H1 (cell line): ENCODE measurements around the gene ARL8A. TPM values are rescaled to one million over a fixed set of nuclear protein-coding genes. Genes with fewer than 3 reads are reported as not detected.

Experiments used
- CTCF ChIA-PET: fragments of 300-600 bp; sonication (Branson Sonifier 250); formaldehyde crosslinking; loops from one replicate; lab custom pipeline; 2021; ENCODE audit not compliant: partially characterized antibody; lab: Charles Lee
- POLR2A ChIA-PET: fragments of 300-600 bp; sonication (Branson Sonifier 250); formaldehyde crosslinking; loops from one replicate; lab custom pipeline; 2021; ENCODE audit warnings: inconsistent platforms; ENCODE audit not compliant: partially characterized antibody; lab: Charles Lee
- DNase-seq, 2 experiments: peaks; one replicate each; pipeline versions ENCODE4 v3.0.0 to v3.0.0-alpha.2; 2010 to 2022; ENCODE audit warnings: low spot score in 2 of 2, low read depth in 1 of 2, mixed read lengths in 1 of 2
- FAIRE-seq: peaks from 2 replicates; lab custom pipeline; 2011; peaks lifted over from hg19 to GRCh38; lab: Jason Lieb, UNC
- H2AFZ ChIP-seq: 2 replicates; pipeline ENCODE4 v1.8.1; 2012; ENCODE audit warnings: low read length, inconsistent platforms
- H2AK5ac ChIP-seq: 2 replicates; pipeline ENCODE4 v1.6.1; 2013; ENCODE audit warnings: low read depth, low read length
- H2BK120ac ChIP-seq: replicated peaks from 2 replicates; pipeline ENCODE3; 2013; ENCODE audit warnings: low read depth, low read length, inconsistent platforms
- H2BK12ac ChIP-seq: 2 replicates; pipeline ENCODE4 v1.6.1; 2013; ENCODE audit warnings: low read depth, low read length
- H2BK15ac ChIP-seq: 2 replicates; pipeline ENCODE4 v1.6.1; 2013; ENCODE audit warnings: low read length
- H2BK20ac ChIP-seq: 2 replicates; pipeline ENCODE4 v1.6.1; 2013; ENCODE audit warnings: low read length
- H2BK5ac ChIP-seq: 2 replicates; pipeline ENCODE4 v1.6.1; 2013; ENCODE audit warnings: low read depth, low read length
- H3K14ac ChIP-seq: 2 replicates; pipeline ENCODE4 v1.6.1; 2013; ENCODE audit warnings: inconsistent platforms; ENCODE audit not compliant: insufficient read length
- H3K18ac ChIP-seq: 2 replicates; pipeline ENCODE4 v1.6.1; 2013; ENCODE audit warnings: low read length; ENCODE audit errors: extremely low read depth
- H3K23ac ChIP-seq: 2 replicates; pipeline ENCODE4 v1.6.1; 2013; ENCODE audit warnings: inconsistent platforms; ENCODE audit not compliant: insufficient read length
- H3K23me2 ChIP-seq: 2 replicates; pipeline ENCODE4 v1.6.1; 2013; ENCODE audit warnings: low read depth, low read length
- H3K27ac ChIP-seq: 2 replicates; pipeline ENCODE4 v1.6.1; 2011; ENCODE audit warnings: low read depth, low read length, inconsistent platforms
- H3K27me3 ChIP-seq, 4 experiments: replicated peaks in 1 of 4; 1 replicate in 1 of 4; 2 replicates in 3 of 4; pipeline versions ENCODE4 v1.6.1 to v1.8.1; 2011 to 2013; ENCODE audit warnings: low read length in 3 of 4, mild to moderate bottlenecking in 3 of 4, inconsistent platforms in 2 of 4, mixed read lengths in 2 of 4, moderate library complexity in 1 of 4; ENCODE audit not compliant: control insufficient read depth in 3 of 4, insufficient read depth in 3 of 4; ENCODE audit errors: extremely low read depth in 1 of 4
- H3K36me3 ChIP-seq, 4 experiments: 2 replicates each; pipeline versions ENCODE4 v1.6.1 to v1.8.1; 2011 to 2013; ENCODE audit warnings: mild to moderate bottlenecking in 4 of 4, low read length in 3 of 4, moderate library complexity in 2 of 4, control low read depth in 1 of 4, inconsistent platforms in 1 of 4; ENCODE audit not compliant: insufficient read depth in 4 of 4, control insufficient read depth in 2 of 4
- H3K4ac ChIP-seq: replicated peaks from 2 replicates; pipeline ENCODE3; 2013; ENCODE audit warnings: low read length, low read depth, mixed read lengths, inconsistent platforms; ENCODE audit not compliant: insufficient read length
- H3K4me1 ChIP-seq, 4 experiments: replicated peaks in 1 of 4; 1 replicate in 1 of 4; 2 replicates in 3 of 4; pipeline versions ENCODE4 v1.6.1 to v1.8.1; 2011 to 2013; ENCODE audit warnings: low read length in 3 of 4, inconsistent platforms in 2 of 4, mixed read lengths in 1 of 4; ENCODE audit not compliant: insufficient read depth in 4 of 4, control insufficient read depth in 3 of 4
- H3K4me2 ChIP-seq, 2 experiments: 2 replicates each; pipeline versions ENCODE4 v1.6.1 to v1.8.1; 2011 to 2013; ENCODE audit warnings: low read depth in 2 of 2, low read length in 2 of 2, control low read depth in 1 of 2, inconsistent platforms in 1 of 2, mild to moderate bottlenecking in 1 of 2; ENCODE audit not compliant: insufficient read depth in 1 of 2
- H3K4me3 ChIP-seq, 4 experiments: fragments of 200-600, 300-600 bp in 1 of 4; sonication (generic), shearing (Covaris generic), sonication (Bioruptor Twin) in 1 of 4; 2 replicates each; pipeline versions ENCODE4 v1.5.1 to v1.8.1; 2011 to 2016; ENCODE audit warnings: low read length in 4 of 4, low read depth in 3 of 4, control low read depth in 2 of 4, inconsistent platforms in 2 of 4, mild to moderate bottlenecking in 2 of 4, mixed read lengths in 1 of 4, moderate library complexity in 1 of 4; ENCODE audit not compliant: insufficient read depth in 2 of 4; ENCODE audit errors: extremely low read depth in 1 of 4
- H3K56ac ChIP-seq: replicated peaks from 2 replicates; pipeline ENCODE3; 2013; ENCODE audit warnings: low read depth, mild to moderate bottlenecking, mixed read lengths, low read length, inconsistent platforms; ENCODE audit not compliant: insufficient read length
- H3K79me1 ChIP-seq: 2 replicates; pipeline ENCODE4 v1.6.1; 2013; ENCODE audit warnings: low read depth, low read length, control low read depth
- H3K79me2 ChIP-seq, 2 experiments: 2 replicates each; pipeline versions ENCODE4 v1.6.1 to v1.8.1; 2012 to 2013; ENCODE audit warnings: low read length in 2 of 2, mild to moderate bottlenecking in 2 of 2, inconsistent platforms in 1 of 2; ENCODE audit not compliant: insufficient read depth in 2 of 2, control insufficient read depth in 1 of 2
- H3K9ac ChIP-seq, 4 experiments: replicated peaks in 1 of 4; 1 replicate in 1 of 4; 2 replicates in 3 of 4; pipeline versions ENCODE4 v1.6.1 to v1.8.1; 2011 to 2013; ENCODE audit warnings: low read depth in 3 of 4, low read length in 3 of 4, control low read depth in 2 of 4, mild to moderate bottlenecking in 2 of 4, moderate library complexity in 2 of 4, inconsistent platforms in 1 of 4; ENCODE audit errors: extremely low read depth in 1 of 4
- H3K9me3 ChIP-seq, 2 experiments: 2 replicates each; pipeline versions ENCODE4 v1.6.1 to v1.8.1; 2012 to 2013; ENCODE audit warnings: mild to moderate bottlenecking in 2 of 2, moderate library complexity in 2 of 2, control low read depth in 1 of 2, inconsistent platforms in 1 of 2, low read depth in 1 of 2, low read length in 1 of 2, mixed read lengths in 1 of 2; ENCODE audit not compliant: insufficient read depth in 2 of 2
- H4K20me1 ChIP-seq, 2 experiments: replicated peaks in 1 of 2; 2 replicates each; pipeline versions ENCODE3 to v1.8.1; 2011 to 2013; ENCODE audit warnings: inconsistent platforms in 2 of 2, low read length in 2 of 2, mild to moderate bottlenecking in 1 of 2; ENCODE audit not compliant: insufficient read depth in 2 of 2, control insufficient read depth in 1 of 2
- H4K5ac ChIP-seq: 2 replicates; pipeline ENCODE4 v1.6.1; 2013; ENCODE audit warnings: low read length, low read depth, mixed read lengths, inconsistent platforms; ENCODE audit not compliant: insufficient read length
- H4K8ac ChIP-seq: 2 replicates; pipeline ENCODE4 v1.8.0; 2013; ENCODE audit warnings: mild to moderate bottlenecking, moderate library complexity, low read length, inconsistent platforms; ENCODE audit not compliant: insufficient read depth; ENCODE audit errors: extremely low read depth
- H4K91ac ChIP-seq: replicated peaks from 2 replicates; pipeline ENCODE3; 2013; ENCODE audit warnings: low read length, mixed read lengths, inconsistent platforms; ENCODE audit not compliant: insufficient read length
- CBX5 ChIP-seq: fragments of 300-800, 300-1000 bp; sonication (generic); IDR thresholded peaks from 2 replicates; pipeline ENCODE4 v1.7.1; 2016; ENCODE audit warnings: antibody characterized with exemption, low read length, low read depth
- FOSL1 ChIP-seq: IDR thresholded peaks from 2 replicates; pipeline ENCODE4 v1.6.1; 2011; ENCODE audit warnings: mild to moderate bottlenecking, low read depth, low read length, moderate library complexity; ENCODE audit not compliant: insufficient read depth
- KDM4A ChIP-seq: IDR thresholded peaks from one replicate; pipeline ENCODE4 v1.7.1; 2012; ENCODE audit warnings: low read depth, mild to moderate bottlenecking, moderate library complexity, low read length, inconsistent platforms; ENCODE audit not compliant: severe bottlenecking
- NANOG ChIP-seq: IDR thresholded peaks from 2 replicates; pipeline ENCODE4 v1.6.1; 2011; ENCODE audit warnings: low read length, low read depth, mild to moderate bottlenecking, inconsistent platforms; ENCODE audit not compliant: insufficient read depth, poor library complexity, severe bottlenecking
- WGBS, 2 experiments: shearing (Covaris generic) in 1 of 2; methylation state at CpG; one replicate each; pipeline versions ENCODE4 v1.1.6 to v1.1.7; 2013 to 2015; ENCODE audit warnings: low lambda C conversion rate in 2 of 2, mixed read lengths in 2 of 2, inconsistent platforms in 1 of 2, low coverage in 1 of 2, missing lambda C conversion rate in 1 of 2; ENCODE audit not compliant: insufficient replicate concordance in 2 of 2, insufficient coverage in 1 of 2, insufficient read length in 1 of 2; ENCODE audit errors: extremely low coverage in 1 of 2, missing lambda C conversion rate in 1 of 2; 5-methylcytosine and 5-hydroxymethylcytosine counted together
- polyA plus RNA-seq, 7 experiments: library from polyadenylated mRNA; depleted of rRNA in 3 of 7; stranded (reverse) in 5 of 7; unstranded in 2 of 7; fragments of >200 nt in 5 of 7; fragments of 200-250 nt in 2 of 7; gene quantifications; 1 replicate in 5 of 7; 2 replicates in 1 of 7; 4 replicates in 1 of 7; pipeline versions ENCODE4 v1.2.1 to v1.2.3, GENCODE V29; 2011 to 2013; ENCODE audit warnings: missing spikeins in 2 of 7, mixed read lengths in 2 of 7
- total RNA-seq: library from RNA; stranded (reverse); fragmentation: NEBNext Ultra II Directional; extraction: Animal tissue kit (Norgen Biotek cat#: 25700); gene quantifications from 2 replicates; pipeline ENCODE4 v1.2.1, GENCODE V29; 2021

The ARL8A gene
- total and polyA plus RNA-seq, 2 of the 8 experiments (the other 6 are each of a cell fraction or from before 2014, with no cell fraction given): 40.3 to 58.7 TPM

- no peak overlapping the region for H3K4me2 ChIP-seq
- ChIA-PET CTCF (interaction anchor here (0.7 to 4.8 kb wide), 18 partner anchors 9 to 174 kb away, joined by 3 to 25 read pairs (median 4); partner anchors contain the start of gene LGR6), POLR2A (interaction anchor here (1.0 to 1.2 kb wide), 2 partner anchors 16 to 25 kb away, joined by 3 read pairs; no protein-coding TSS in a partner anchor)
- no peaks in the 10 kb centered on the region; a peak in 3 of 7 replicates for H3K27me3 ChIP-seq
- no peak overlapping the region for H3K14ac ChIP-seq
- WGBS, 2 experiments: 90% methylated on average over 19 of the region's 19 CpGs; no CpG with 5 or more reads in 1 of the 2 experiments
- no peaks in the 10 kb centered on the region for H3K9me3 ChIP-seq
- no peak overlapping the region for H4K91ac ChIP-seq
- no peak overlapping the region for H3K27ac ChIP-seq
- peaks cover 0 to 2% of the 10 kb centered on the region in 2 experiments for H4K20me1 ChIP-seq
- no peaks in the 10 kb centered on the region for H3K79me2 ChIP-seq
- no peak overlapping the region for H3K9ac ChIP-seq
- H2BK20ac ChIP-seq: no peak overlapping the region
- 0 out of 2 replicates have a peak overlapping the region, but pooled peaks have one; percentile 32 for H2BK5ac ChIP-seq
- H3K4me1 ChIP-seq: peaks cover 0 to 2% (median 2%) of the 10 kb centered on the region in 4 experiments; a peak in 5 of 7 replicates
- H2AK5ac ChIP-seq: no peak overlapping the region
- DNase-seq: no peak
- H3K4ac ChIP-seq: no peak overlapping the region
- no peaks in the 10 kb centered on the region for H3K36me3 ChIP-seq
- TF ChIP-seq FOSL1: no peak
- no peak for TF ChIP-seq KDM4A
- TF ChIP-seq CBX5: no peak
- TF ChIP-seq NANOG: no peak
- no peak overlapping the region for H4K5ac ChIP-seq
- H3K56ac ChIP-seq: no peak overlapping the region
- H3K23ac ChIP-seq: no peak overlapping the region
- no peak overlapping the region for H3K18ac ChIP-seq
- no peak overlapping the region for H4K8ac ChIP-seq
- no peak overlapping the region for H3K4me3 ChIP-seq
- H2AFZ ChIP-seq: no peak overlapping the region
- H2BK12ac ChIP-seq: no peak overlapping the region
- no peaks in the 10 kb centered on the region; the same call in 1 of the 2 replicates for H3K23me2 ChIP-seq
- H2BK120ac ChIP-seq: no peak overlapping the region
- H2BK15ac ChIP-seq: no peak overlapping the region
- H3K79me1 ChIP-seq: no peaks in the 10 kb centered on the region
- no peak for FAIRE-seq
Observed at GRCh38 chr1:202179828-202180750, 35.6 kb upstream of the ARL8A start.
